ENCODE results near the gene TBC1D23.

DNA sequence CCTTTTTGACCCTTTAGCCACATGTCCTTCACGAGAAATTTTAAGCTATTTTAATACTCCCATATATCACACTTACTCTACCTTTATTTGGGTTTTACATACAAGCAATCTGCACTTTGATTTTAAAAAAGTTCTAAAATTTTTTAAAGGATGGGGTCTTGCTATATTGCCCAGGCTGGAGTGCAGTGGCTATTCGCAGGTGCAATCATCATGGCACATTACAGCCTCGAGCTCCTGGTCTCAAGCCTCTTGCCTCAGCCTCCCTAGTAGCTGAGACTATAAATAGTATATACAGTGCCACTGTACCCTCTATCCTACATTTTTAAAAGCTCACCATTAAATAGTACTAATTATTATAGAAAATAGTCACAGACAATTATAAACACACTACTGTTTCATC lies 103.6 kb downstream of the TBC1D23 start:
- TF ChIP-seq, protein P1, sequence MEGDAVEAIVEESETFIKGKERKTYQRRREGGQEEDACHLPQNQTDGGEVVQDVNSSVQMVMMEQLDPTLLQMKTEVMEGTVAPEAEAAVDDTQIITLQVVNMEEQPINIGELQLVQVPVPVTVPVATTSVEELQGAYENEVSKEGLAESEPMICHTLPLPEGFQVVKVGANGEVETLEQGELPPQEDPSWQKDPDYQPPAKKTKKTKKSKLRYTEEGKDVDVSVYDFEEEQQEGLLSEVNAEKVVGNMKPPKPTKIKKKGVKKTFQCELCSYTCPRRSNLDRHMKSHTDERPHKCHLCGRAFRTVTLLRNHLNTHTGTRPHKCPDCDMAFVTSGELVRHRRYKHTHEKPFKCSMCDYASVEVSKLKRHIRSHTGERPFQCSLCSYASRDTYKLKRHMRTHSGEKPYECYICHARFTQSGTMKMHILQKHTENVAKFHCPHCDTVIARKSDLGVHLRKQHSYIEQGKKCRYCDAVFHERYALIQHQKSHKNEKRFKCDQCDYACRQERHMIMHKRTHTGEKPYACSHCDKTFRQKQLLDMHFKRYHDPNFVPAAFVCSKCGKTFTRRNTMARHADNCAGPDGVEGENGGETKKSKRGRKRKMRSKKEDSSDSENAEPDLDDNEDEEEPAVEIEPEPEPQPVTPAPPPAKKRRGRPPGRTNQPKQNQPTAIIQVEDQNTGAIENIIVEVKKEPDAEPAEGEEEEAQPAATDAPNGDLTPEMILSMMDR (IDR thresholded peaks at IDR 0.05; ENCODE audit: low read depth, low read length, poor library complexity, severe bottlenecking) = no peak
- no peak for TF ChIP-seq EZH2phosphoT487 (IDR thresholded peaks at IDR 0.05; ENCODE audit: borderline replicate concordance, low read length)

Data from DOHH2 (cell line).